H7 (cell line): ENCODE measurements around the gene NUBPL. TPM values are rescaled to one million over a fixed set of nuclear protein-coding genes. Genes with fewer than 3 reads are reported as not detected.
"Not testable (repeated sequence)": the region's sequence is repeated elsewhere in the genome, so short reads cannot be mapped to it uniquely, and the experiment has no call there.

Experiments used
- DNase-seq: peaks from one replicate; pipeline ENCODE4 v3.0.0; 2012
- H3K27me3 ChIP-seq: 2 replicates; pipeline ENCODE4 v1.6.0; 2011; ENCODE audit warnings: mild to moderate bottlenecking, low read length; ENCODE audit not compliant: control insufficient read depth, insufficient read depth
- H3K36me3 ChIP-seq: replicated peaks from 2 replicates; pipeline ENCODE4 v1.5.1; 2011; ENCODE audit warnings: low read length; ENCODE audit not compliant: control insufficient read depth, insufficient read depth
- H3K4me3 ChIP-seq: 2 replicates; pipeline ENCODE4 v1.5.1; 2011; ENCODE audit warnings: low read depth, mild to moderate bottlenecking, control low read depth, low read length, moderate library complexity; ENCODE audit not compliant: insufficient read depth
- total RNA-seq: library from RNA; depleted of rRNA; stranded (reverse); fragments of >200 nt; shearing (Covaris generic); gene quantifications from 2 replicates; pipeline ENCODE4 v1.2.3, GENCODE V29; 2014

Gene NUBPL
- total RNA-seq, 1 experiment from 2014 or later: 8.7 TPM

DNA sequence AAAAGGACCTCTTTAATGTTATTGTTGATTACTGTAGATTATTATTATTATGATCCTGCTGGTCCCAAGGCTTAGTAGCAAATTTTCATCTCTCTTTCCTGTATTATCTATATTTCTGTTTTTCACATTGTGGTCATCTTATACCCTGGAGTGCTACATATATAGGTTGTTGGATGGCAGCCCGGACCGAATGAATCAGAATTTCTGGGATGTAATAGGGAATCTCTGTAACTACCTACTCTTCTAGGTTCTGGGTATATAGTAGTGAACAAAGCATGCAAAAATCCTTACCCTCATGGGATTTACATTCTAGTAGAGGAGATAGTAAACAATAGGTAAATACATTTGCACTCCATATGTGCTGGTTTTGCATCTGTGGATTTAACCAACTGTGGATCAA lies 31.4 kb downstream of the NUBPL start:
- no peaks in the 10 kb centered on the region for H3K36me3 ChIP-seq
- DNase-seq: no peak
- H3K4me3 ChIP-seq: no peak overlapping the region
- no peaks in the 10 kb centered on the region for H3K27me3 ChIP-seq

DNA sequence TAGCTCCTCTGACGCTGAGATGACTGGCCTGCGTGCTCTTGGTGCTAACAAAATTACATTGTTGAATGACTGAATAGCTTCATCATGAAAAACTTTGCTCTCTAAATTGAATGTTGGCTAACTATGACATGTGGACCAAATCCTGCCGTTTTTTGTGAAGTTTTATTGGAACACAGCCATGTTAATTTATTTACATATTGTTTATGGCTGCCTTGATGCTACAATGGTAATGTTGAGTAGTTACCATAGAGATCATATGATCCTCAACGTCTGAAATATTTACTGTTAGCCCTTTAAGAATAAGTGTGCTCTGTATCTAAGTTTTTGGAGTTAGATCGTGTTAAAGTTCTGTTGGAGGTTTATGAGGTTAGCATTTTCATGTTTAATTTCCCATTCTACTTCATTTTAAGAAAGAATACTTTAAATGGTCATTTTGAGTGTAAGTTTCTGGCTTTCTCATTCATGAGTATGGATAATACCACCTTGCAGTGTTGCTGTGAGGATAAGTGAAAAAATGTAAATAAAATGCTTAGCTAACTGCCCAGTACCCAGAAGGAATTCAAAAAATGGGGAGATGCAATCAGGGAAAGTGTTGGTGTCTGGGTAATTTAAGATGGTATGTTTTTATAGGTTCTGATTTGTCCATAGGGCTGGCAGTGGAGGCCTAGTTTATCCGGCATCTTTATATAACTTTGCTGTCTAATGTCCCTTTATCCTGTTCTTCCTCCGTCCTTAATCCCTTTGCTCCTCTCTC lies 35.3 kb downstream of the NUBPL start:
- Histone ChIP-seq H3K27me3 (no peaks in the 10 kb centered on the region), H3K4me3 (no peak overlapping the region), H3K36me3 (0 out of 2 replicates have a peak, but pooled peaks cover 2% of the 10 kb centered on the region)
- no peak for DNase-seq

DNA sequence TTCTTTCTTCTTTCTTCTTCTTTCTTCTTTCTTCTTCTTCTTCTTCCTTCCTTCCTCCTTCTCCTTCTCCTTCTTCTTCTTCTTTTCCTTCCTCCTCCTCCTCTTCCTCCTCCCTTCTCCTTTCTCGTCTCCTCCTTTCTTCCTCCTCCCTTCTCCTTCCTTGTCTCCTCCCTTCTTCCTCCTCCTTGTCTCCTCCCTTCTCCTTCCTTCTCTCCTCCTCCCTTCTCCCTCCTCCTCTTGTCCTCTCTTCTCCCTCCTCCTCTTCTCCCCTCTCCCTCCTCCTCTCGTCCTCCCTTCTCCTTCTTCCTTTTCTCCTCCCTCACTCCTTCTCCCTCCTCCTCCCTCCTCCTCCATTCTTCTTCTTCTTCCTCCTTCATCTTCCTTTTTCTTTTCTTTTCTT lies 44.5 kb downstream of the NUBPL start:
- H3K27me3 ChIP-seq: no peaks in the 10 kb centered on the region
- H3K4me3 ChIP-seq: no peak overlapping the region
- H3K36me3 ChIP-seq: no peaks in the 10 kb centered on the region
- DNase-seq: no peak

DNA sequence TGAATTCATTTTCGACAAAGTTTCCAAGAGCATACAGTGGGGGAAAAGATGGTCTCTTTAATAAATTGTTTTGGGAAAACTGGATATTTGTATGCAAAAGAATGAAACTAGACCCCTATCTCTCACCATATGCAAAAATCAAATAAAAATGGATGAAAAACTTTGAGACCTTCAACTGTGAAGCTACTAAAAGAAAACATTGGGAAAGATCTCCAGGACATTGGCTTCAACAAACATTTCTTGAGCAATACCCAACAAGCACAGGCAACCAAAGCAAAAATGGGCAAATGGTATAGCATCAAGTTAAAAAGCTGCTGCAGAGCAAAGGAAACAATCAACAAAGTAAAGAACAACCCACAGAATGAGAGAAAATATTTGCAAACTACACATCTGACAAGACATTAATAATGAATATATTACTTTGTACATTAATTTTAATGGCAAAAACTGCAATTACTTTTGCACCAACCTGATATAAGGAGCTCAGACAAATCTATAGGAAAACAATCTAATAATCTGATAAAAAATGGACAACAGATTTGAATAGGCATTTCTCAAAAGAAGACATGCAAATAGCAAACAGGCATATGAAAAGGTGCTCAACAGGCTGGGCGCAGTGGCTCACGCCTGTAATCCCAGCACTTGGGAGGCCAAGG lies 50.7 kb downstream of the NUBPL start:
- no peaks in the 10 kb centered on the region for H3K27me3 ChIP-seq
- H3K36me3 ChIP-seq: no peaks in the 10 kb centered on the region
- no peak overlapping the region for H3K4me3 ChIP-seq
- DNase-seq: no peak

DNA sequence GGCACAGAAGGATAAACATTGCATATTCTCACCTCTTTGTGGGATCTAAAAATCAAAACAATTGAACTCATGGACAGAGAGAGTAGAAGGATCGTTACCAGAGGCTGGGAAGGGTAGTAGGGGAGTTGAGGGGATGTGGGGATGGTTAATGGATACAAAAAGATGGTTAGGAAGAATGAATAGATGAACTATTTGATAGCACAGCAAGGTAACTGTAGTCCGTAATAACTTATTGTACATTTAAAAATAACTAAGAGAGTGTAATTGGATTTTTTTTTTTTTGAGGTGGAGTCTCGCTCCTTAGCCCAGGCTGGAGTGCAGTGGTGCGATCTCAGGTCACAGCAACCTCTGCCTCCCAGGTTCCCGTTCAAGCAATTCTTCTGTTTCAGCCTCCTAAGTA lies 52.0 kb downstream of the NUBPL start:
- Histone ChIP-seq H3K27me3 (no peaks in the 10 kb centered on the region), H3K36me3 (no peaks in the 10 kb centered on the region), H3K4me3 (no peak overlapping the region)
- DNase-seq: no peak

DNA sequence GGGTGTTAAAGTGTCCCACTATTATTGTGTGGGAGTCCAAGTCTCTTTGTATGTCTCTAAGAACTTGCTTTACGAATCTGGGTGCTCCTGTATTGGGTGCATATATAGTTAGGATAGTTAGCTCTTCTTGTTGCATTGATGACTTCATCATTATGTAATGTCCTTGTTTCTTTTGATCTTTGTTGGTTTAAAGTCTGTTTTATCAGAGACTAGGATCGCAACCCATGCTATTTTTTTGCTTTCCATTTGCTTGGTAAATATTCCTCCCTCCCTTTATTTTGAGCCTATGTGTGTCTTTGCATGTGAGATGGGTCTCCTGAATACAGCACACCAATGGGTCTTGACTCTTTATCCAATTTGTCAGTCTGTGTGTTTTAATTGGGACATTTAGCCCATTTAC lies 57.7 kb downstream of the NUBPL start:
- H3K27me3 ChIP-seq, DNase-seq, H3K4me3 ChIP-seq, H3K36me3 ChIP-seq: not testable (repeated sequence)

DNA sequence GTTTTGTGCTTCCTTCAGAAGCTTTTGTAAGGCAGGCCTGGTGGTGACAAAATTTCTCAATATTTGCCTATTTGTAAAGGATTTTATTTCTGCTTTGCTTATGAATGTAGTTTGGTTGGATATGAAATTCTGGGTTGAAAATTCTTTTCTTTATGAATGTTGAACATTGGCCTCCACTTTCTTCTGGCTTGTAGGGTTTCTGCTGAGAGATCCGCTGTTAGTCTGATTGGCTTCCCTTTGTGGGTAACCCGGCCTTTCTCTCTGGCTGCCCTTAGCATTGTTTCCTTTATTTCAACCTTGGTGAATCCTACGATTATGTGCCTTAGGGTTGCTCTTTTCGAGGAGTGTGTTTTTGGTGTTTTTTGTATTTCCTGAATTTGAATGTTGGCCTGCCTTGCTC lies 58.2 kb downstream of the NUBPL start:
- DNase-seq: no peak
- H3K27me3 ChIP-seq: no peaks in the 10 kb centered on the region
- H3K4me3 ChIP-seq: no peak overlapping the region
- no peaks in the 10 kb centered on the region; the same call in 1 of the 2 replicates for H3K36me3 ChIP-seq

DNA sequence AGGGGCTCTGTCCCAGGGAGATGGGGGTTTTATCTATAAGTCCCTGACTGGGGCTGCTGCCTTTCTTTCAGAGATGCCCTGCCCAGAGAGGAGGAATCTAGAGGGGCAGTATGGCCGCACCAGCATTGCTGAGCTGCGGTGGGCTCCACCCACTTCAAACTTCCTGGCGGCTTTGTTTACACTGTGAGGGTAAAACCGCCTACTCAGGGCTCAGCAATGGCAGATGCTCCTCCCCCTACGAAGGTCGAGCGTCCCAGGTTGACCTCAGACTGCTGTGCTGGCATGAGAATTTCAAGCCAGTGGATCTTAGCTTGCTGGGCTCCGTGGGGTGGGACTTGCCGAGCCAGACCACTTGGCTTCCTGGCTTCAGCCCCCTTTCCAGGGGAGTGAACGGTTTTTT lies 59.7 kb downstream of the NUBPL start:
- H3K36me3 ChIP-seq, H3K4me3 ChIP-seq, H3K27me3 ChIP-seq, DNase-seq: not testable (repeated sequence)

DNA sequence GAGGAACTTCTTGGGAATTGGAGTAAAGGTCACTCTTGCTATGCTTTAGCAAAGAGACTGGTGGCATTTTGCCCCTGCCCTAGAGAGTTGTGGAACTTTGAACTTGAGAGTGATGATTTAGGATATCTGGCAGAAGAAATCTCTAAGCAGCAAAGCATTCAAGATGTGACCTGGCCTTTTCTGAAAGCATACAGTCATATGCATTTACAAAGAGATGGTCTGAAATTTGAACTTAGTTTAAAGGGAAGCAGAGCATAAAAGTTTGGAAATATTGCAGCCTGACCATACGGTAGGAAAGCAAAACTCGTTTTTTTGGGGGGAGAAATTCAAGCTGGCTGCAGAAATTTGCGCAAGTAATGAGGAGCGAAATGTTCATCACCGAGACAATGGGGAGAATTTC lies 60.9 kb downstream of the NUBPL start:
- DNase-seq: no peak
- H3K36me3 ChIP-seq: no peaks in the 10 kb centered on the region; the same call in 1 of the 2 replicates
- no peaks in the 10 kb centered on the region for H3K27me3 ChIP-seq
- H3K4me3 ChIP-seq: no peak overlapping the region

DNA sequence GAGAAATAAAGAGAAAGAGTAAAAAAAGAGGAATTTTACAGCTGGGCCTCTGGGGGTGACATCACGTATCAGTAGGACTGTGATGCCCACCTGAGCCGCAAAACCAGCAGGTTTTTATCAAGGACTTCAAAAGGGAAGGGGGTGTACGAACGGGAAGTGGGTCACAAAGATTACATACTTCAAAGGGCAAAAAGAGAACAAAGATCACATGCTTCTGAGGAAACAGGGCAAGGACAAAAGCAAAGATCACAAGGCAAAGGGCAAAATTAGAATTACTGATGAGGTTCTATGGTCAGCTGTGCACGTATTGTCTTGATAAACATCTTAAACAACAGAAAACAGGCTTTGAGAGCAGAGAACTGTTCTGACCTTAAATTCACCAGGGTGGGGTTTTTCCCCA lies 91.7 kb downstream of the NUBPL start:
- not testable (repeated sequence) for H3K4me3 ChIP-seq, DNase-seq, H3K27me3 ChIP-seq, H3K36me3 ChIP-seq

DNA sequence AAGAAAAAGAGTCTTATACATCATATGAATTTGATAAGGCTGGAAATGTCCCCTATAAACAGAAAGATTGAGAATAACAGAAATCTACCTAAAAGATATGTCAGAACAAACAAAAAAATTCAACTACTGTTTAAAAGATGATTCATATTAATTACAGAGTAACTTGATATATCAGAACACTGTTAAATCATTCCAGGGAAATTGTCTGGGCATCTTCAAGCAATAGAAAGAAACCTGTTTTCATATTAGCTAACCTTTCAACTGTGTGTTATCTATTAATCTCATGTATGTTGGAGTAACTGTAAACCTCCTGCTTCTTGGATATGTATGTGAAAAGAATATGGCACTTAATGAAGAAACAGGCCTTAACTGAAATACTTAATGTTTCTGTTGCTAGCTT lies 96.7 kb downstream of the NUBPL start:
- no peaks in the 10 kb centered on the region for H3K27me3 ChIP-seq
- no peaks in the 10 kb centered on the region for H3K36me3 ChIP-seq
- DNase-seq: no peak
- H3K4me3 ChIP-seq: no peak overlapping the region

DNA sequence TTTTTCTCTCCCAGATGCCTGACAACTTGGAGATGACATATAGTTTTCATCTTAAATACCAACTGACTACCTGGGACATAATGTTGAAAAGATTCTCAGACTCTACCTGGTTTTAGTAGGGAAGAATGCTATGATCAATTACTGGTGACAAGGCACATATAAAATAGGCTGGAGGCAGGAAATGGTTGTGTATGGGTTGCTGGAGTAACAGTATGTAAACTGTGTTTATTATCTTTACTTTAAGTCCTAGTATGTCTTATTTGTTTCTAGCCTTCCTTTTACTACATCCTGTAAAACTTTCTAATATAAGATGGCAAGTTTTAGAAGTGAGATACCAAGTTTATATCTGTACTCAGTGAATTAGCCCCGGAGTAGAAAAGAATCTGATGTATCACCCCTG lies 98.1 kb downstream of the NUBPL start:
- Histone ChIP-seq H3K36me3 (no peaks in the 10 kb centered on the region), H3K27me3 (no peaks in the 10 kb centered on the region), H3K4me3 (no peak overlapping the region)
- no peak for DNase-seq

DNA sequence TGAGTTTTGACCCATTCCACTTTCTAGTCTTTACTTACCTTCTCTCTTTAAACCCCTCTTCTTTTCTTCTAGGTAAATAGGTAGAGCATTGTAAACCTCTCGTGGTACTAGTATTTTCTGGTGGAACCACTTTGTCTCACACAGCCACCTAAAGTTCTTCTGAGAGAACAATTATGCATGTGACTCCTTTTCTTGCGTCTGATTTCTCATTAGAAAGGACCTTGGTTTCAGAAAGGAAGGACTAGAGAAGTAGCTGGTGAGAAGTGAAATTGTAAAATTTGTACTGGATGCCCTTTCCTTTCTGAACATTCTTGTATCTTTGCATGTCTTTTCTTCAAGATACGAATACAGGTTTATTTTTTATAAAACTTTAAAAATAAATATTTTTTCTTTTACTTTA lies 99.0 kb downstream of the NUBPL start:
- DNase-seq: no peak
- no peaks in the 10 kb centered on the region for H3K36me3 ChIP-seq
- H3K4me3 ChIP-seq: no peak overlapping the region
- H3K27me3 ChIP-seq: no peaks in the 10 kb centered on the region

DNA sequence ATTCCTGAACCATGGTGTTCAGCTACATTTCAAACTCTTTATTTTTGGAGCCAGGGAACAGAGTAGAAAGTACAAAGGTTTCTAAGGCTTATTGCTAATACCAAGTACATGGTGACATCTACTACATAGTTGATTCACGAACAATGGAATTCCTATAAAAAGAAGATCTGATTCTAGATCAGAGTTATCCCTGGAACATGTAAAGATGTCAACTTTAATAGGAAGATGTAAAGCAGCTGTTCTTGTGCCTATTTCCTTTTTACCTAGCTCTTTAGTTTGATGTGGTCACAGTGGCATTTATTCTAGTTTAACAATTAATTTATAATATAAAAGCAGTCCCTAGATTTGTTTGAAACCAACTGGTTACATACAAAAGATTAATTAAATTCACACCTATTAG lies 99.5 kb downstream of the NUBPL start:
- DNase-seq: no peak
- H3K4me3 ChIP-seq: no peak overlapping the region
- no peaks in the 10 kb centered on the region for H3K36me3 ChIP-seq
- H3K27me3 ChIP-seq: no peaks in the 10 kb centered on the region

DNA sequence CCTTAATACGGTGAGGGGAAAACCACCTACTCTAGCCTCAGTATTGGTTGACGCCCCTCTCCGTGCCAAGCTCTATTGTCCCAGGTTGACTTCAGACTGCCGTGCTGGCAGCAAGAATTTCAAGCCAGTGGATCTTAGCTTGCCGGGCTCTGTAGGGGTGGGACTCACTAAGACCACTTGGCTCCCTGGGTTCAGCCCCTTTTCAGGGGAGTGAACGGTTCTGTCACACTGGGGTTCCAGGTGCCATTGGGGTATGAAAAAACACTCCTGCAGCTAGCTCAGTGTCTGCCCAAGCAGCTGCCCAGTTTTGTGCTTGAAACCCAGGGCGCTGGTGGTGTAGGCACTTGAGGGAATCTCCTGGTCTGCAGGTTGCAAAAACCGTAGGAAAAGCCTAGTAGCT lies 107.1 kb downstream of the NUBPL start:
- Histone ChIP-seq H3K4me3 (no peak overlapping the region), H3K27me3 (no peaks in the 10 kb centered on the region), H3K36me3 (no peaks in the 10 kb centered on the region)
- no peak for DNase-seq
